Kasumi-1 (cell line): Measurements from ENCODE around the gene RNF214.

ENCODE experiments used
- DNase-seq, 2 experiments: peaks; one replicate each; lab custom pipeline; 2025; lab: John Stamatoyannopoulos, UW

The RNF214 gene

GRCh38 chr11:117282956-117283355, 50.5 kb downstream of the RNF214 start:
- DNase-seq = no peak

- DNase-seq = no peak
Observed at GRCh38 chr11:117284053-117284452, 51.6 kb downstream of the RNF214 start.

- no peak for DNase-seq
Observed at GRCh38 chr11:117286588-117286987, 54.1 kb downstream of the RNF214 start.

GRCh38 chr11:117287668-117288067, 55.2 kb downstream of the RNF214 start:
- DNase-seq = no peak

- no peak for DNase-seq
Observed at GRCh38 chr11:117289795-117290194, 57.3 kb downstream of the RNF214 start.

- DNase-seq = no peak
Observed at GRCh38 chr11:117290809-117291396, 58.4 kb downstream of the RNF214 start, which contains the start of gene BACE1-AS. Gene BACE1-AS, plus strand, starts transcription at chr11:117291346.

GRCh38 chr11:117292616-117293015, 60.1 kb downstream of the RNF214 start:
- no peak for DNase-seq

GRCh38 chr11:117295438-117296137, 63.1 kb downstream of the RNF214 start:
- no peak for DNase-seq

GRCh38 chr11:117296881-117297280, 64.4 kb downstream of the RNF214 start:
- no peak for DNase-seq

GRCh38 chr11:117298195-117298594, 65.7 kb downstream of the RNF214 start:
- DNase-seq = no peak

GRCh38 chr11:117299351-117300282, 67.1 kb downstream of the RNF214 start:
- no peak for DNase-seq

GRCh38 chr11:117300283-117300663, 67.8 kb downstream of the RNF214 start:
- DNase-seq = no peak

- DNase-seq = no peak
Observed at GRCh38 chr11:117300773-117301172, 68.3 kb downstream of the RNF214 start.

- no peak for DNase-seq
Observed at GRCh38 chr11:117302228-117302627, 69.8 kb downstream of the RNF214 start.

GRCh38 chr11:117303101-117303500, 70.6 kb downstream of the RNF214 start:
- DNase-seq = no peak

- DNase-seq = no peak
Observed at GRCh38 chr11:117303646-117304315, 71.3 kb downstream of the RNF214 start.

- DNase-seq = no peak
Observed at GRCh38 chr11:117305145-117305544, 72.7 kb downstream of the RNF214 start.

- no peak for DNase-seq
Observed at GRCh38 chr11:117309310-117309709, 76.8 kb downstream of the RNF214 start.

GRCh38 chr11:117313091-117313490, 80.6 kb downstream of the RNF214 start:
- DNase-seq = peak; percentile 49 to 65

GRCh38 chr11:117313828-117314768, 81.6 kb downstream of the RNF214 start:
- DNase-seq = no peak

- DNase-seq = no peak
Observed at GRCh38 chr11:117314840-117315239, 82.4 kb downstream of the RNF214 start.
